Calu3 (cell line): ENCODE data around the gene MAZ. TPM values are rescaled to one million over a fixed set of nuclear protein-coding genes. Genes with fewer than 3 reads are reported as not detected.
"Not testable (repeated sequence)": the region's sequence is repeated elsewhere in the genome, so short reads cannot be mapped to it uniquely, and the experiment has no call there.

Experiments
- BruUV-seq: library from RNA; stranded (reverse); fragments of 400-500 nt; replicated peaks from 2 replicates; lab custom pipeline; 2021; lab: Mats Ljungman, UMichigan
- CTCF ChIA-PET: fragments of 300-600 bp; sonication (Branson Sonifier 250); formaldehyde crosslinking; loops from one replicate; lab custom pipeline; 2022; ENCODE audit warnings: antibody characterized with exemption; lab: Charles Lee
- DNase-seq: peaks from one replicate; pipeline ENCODE4 v3.0.0; 2022
- H3K27ac Mint-ChIP-seq: one replicate; pipeline ENCODE4 v1.8.0; 2022; ENCODE audit warnings: mixed read lengths; ENCODE audit not compliant: unreplicated experiment
- H3K27me3 Mint-ChIP-seq: one replicate; pipeline ENCODE4 v1.8.0; 2022; ENCODE audit warnings: mixed read lengths; ENCODE audit not compliant: unreplicated experiment
- H3K36me3 Mint-ChIP-seq: one replicate; pipeline ENCODE4 v1.8.0; 2022; ENCODE audit warnings: mild to moderate bottlenecking, moderate library complexity, mixed read lengths; ENCODE audit not compliant: insufficient read depth, unreplicated experiment
- H3K4me1 Mint-ChIP-seq: one replicate; pipeline ENCODE4 v1.8.0; 2022; ENCODE audit warnings: mild to moderate bottlenecking, low read depth, mixed read lengths; ENCODE audit not compliant: unreplicated experiment
- H3K4me3 Mint-ChIP-seq: one replicate; pipeline ENCODE4 v1.8.0; 2022; ENCODE audit warnings: mild to moderate bottlenecking, low read depth, moderate library complexity, mixed read lengths; ENCODE audit not compliant: unreplicated experiment
- H3K9me3 Mint-ChIP-seq: one replicate; pipeline ENCODE4 v1.8.0; 2022; ENCODE audit warnings: low read depth, mixed read lengths; ENCODE audit not compliant: unreplicated experiment
- intact Hi-C: fragments of 100-400 bp; cut with micrococcal nuclease; formaldehyde crosslinking; loops from one replicate; pipeline ENCODE4 v1.10.0; 2022; ENCODE audit not compliant: unreplicated experiment
- total RNA-seq: library from RNA; stranded (reverse); gene quantifications from 2 replicates; pipeline ENCODE4 v1.2.3, GENCODE V29; 2022
- TF ChIP-seq, protein P1 (sequence below): fragments of 200-600 bp; IDR thresholded peaks from one replicate; pipeline ENCODE4 v1.8.0; 2022; ENCODE audit warnings: antibody characterized with exemption; ENCODE audit not compliant: unreplicated experiment

The MAZ gene
- total RNA-seq, 1 experiment from 2014 or later, result 257 TPM

DNA sequence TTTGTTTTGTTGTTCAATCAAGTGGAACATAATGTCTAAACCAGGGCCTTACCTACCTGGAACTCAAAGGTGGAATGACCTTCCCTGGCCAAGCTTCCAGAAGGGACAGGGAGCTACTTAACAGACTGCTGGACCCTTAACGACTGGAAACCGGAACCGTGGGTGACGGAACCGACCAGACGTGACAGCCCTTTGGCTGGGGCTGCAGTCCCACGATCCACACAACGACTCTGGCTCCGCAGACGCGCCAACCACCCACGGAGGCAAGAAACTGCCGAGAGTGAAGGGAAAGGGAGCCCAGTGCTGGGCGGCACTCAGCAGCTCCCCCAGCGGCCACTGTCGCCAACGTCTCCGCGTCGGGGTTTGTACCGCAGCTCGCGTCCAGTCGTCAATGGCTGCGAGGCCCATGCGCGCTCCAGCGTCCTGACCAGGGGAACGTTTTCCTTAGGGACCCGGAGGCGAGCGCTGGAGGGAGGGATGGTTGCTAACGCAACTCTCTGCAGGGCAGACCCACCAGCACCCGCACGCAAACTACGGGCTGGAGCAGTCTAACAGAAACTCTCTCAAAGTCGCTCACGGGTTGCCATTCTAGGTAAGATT, 21.3 kb upstream of the MAZ start:
- no peak overlapping the region for H3K27ac Mint-ChIP-seq
- BruUV-seq, result no TSS peak

DNA sequence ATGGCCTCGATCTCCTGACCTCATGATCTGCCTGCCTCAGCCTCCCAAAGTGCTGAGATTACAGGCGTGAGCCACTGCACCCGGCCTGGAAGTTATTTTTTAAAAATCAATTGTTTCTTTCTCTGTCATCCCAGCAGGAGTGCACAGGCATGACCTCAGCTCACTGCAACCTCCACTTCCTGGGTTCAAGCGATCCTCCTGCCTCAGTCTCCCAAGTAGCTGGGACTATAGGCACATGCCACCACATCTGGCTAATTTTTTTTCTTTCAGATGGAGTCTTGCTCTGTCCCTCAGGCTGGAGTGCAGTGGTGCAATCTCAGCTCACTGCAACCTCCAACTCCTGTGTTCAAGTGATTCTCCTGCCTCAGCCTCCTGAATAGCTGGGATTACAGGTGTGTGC, 19.2 kb upstream of the MAZ start:
- DNase-seq, H3K27ac Mint-ChIP-seq, intact Hi-C loops, H3K27me3 Mint-ChIP-seq, H3K9me3 Mint-ChIP-seq, BruUV-seq, H3K4me3 Mint-ChIP-seq: not testable (repeated sequence)
- peaks cover 24% of the 10 kb centered on the region for H3K4me1 Mint-ChIP-seq
- peaks cover 24% of the 10 kb centered on the region for H3K36me3 Mint-ChIP-seq
- CTCF ChIA-PET, result interaction anchor here (0.6 kb wide), 2 partner anchors 15 to 51 kb away, joined by 3 to 4 read pairs; no protein-coding TSS in a partner anchor

More for the DNA sequence above, 21.3 kb upstream of the MAZ start:
- intact Hi-C loops, result no loop called here
- H3K9me3 Mint-ChIP-seq, result no peaks in the 10 kb centered on the region
- H3K4me3 Mint-ChIP-seq, result peak overlapping the region; percentile 24
- H3K36me3 Mint-ChIP-seq, result peaks cover 3% of the 10 kb centered on the region
- DNase-seq, result peak; percentile 72
- CTCF ChIA-PET, result interaction anchor here (0.9 to 1.4 kb wide), 3 partner anchors 17 to 84 kb away, joined by 3 to 5 read pairs (median 4); no protein-coding TSS in a partner anchor
- TF ChIP-seq, protein P1, sequence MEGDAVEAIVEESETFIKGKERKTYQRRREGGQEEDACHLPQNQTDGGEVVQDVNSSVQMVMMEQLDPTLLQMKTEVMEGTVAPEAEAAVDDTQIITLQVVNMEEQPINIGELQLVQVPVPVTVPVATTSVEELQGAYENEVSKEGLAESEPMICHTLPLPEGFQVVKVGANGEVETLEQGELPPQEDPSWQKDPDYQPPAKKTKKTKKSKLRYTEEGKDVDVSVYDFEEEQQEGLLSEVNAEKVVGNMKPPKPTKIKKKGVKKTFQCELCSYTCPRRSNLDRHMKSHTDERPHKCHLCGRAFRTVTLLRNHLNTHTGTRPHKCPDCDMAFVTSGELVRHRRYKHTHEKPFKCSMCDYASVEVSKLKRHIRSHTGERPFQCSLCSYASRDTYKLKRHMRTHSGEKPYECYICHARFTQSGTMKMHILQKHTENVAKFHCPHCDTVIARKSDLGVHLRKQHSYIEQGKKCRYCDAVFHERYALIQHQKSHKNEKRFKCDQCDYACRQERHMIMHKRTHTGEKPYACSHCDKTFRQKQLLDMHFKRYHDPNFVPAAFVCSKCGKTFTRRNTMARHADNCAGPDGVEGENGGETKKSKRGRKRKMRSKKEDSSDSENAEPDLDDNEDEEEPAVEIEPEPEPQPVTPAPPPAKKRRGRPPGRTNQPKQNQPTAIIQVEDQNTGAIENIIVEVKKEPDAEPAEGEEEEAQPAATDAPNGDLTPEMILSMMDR, result peak; percentile 76
- no peaks in the 10 kb centered on the region for H3K27me3 Mint-ChIP-seq
- peaks cover 22% of the 10 kb centered on the region for H3K4me1 Mint-ChIP-seq

DNA sequence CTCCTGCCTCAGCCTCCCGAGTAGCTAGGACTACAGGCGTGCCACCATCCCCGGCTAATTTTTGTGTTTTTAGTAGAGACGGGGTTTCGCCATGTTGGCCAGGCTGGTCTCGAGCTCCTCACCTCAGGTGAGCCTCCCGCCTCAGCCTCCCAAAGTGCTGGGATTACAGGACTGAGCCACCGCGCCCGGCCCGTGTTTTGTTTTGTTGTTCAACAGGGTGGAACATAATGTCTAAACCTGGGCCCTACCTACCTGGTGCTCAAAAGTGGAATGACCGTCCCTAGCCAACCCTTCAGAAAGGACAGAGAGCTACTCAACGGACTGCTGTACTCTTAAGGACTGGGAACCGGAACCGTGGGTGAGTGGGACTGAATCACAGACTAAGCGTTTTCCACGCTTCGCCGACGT, 16.6 kb upstream of the MAZ start:
- CTCF ChIA-PET, result interaction anchor here (0.6 to 1.8 kb wide), 12 partner anchors 8 to 861 kb away, joined by 3 to 11 read pairs (median 5); partner anchors contain the start of genes MVP, PAGR1 and SEZ6L2
- H3K27me3 Mint-ChIP-seq, result no peaks in the 10 kb centered on the region
- H3K4me1 Mint-ChIP-seq, result peaks cover 25% of the 10 kb centered on the region
- peak overlapping the region; percentile 87 for H3K4me3 Mint-ChIP-seq
- intact Hi-C loops, result no loop called here
- peak overlapping the region; percentile 80 for H3K27ac Mint-ChIP-seq
- DNase-seq, result no peak
- TF ChIP-seq, protein P1, result no peak
- peaks cover 31% of the 10 kb centered on the region for H3K36me3 Mint-ChIP-seq
- H3K9me3 Mint-ChIP-seq, result no peaks in the 10 kb centered on the region
- BruUV-seq, result no TSS peak

DNA sequence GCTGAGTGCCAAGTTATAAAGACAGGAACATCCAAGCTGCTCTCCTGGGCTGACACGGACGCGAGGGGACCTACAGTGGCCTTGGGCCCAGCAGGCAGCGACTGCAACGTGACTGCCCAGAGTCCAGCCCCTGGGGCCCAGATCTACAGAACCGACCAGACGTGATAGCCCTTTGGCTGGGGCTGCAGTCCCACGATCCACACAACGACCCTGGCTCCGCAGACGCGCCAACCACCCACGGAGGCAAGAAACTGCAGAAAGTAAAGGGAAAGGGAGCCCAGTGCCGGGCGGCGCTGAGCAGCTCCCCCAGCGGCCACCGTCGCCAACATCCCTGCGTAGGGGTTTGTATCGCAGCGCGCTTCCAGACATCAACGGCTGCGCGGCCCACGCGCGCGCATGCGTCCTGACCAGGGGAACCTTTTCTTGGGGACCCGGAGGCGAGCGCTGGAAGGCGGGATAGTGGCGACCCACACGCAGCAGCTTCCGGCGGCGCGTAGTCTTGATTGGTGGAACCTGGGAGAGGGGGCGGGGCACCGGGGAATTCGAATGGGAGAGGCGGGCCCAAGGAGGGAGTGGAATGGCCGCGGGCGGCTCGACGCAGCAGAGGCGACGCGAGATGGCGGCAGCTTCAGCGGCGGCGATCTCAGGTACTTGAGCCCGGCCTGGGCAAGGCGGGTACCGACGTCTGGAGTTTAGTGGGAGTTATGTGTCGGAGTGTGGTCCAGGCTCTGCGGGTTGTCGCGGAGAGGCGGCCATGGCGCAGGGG, 16.0 kb upstream of the MAZ start, which contains the start of gene KIF22:
Gene KIF22 (plus strand): TSS at position 569 of the 766 bp plus-strand sequence. CDS start 9 bp downstream, at position 578.
- CTCF ChIA-PET, result interaction anchor here (0.6 to 1.8 kb wide), 13 partner anchors 9 to 860 kb away, joined by 3 to 11 read pairs (median 5); partner anchors contain the start of genes MVP, PAGR1 and SEZ6L2

More for the DNA sequence above, 16.0 kb upstream of the MAZ start, which contains the start of gene KIF22:
- H3K36me3 Mint-ChIP-seq, result peaks cover 31% of the 10 kb centered on the region
- no peaks in the 10 kb centered on the region for H3K9me3 Mint-ChIP-seq
- TF ChIP-seq, protein P1, result peak; percentile 84
- peaks cover 25% of the 10 kb centered on the region for H3K4me1 Mint-ChIP-seq
- intact Hi-C loops, result no loop called here
- H3K27me3 Mint-ChIP-seq, result no peaks in the 10 kb centered on the region
- H3K4me3 Mint-ChIP-seq, result peak within 1 kb of the TSS; percentile 87
- no TSS peak for BruUV-seq
- peak; percentile 100 for DNase-seq
- peak within 1 kb of the TSS; percentile 80 for H3K27ac Mint-ChIP-seq
